Panc1 (cell line): ENCODE measurements around the gene HK1. TPM values are rescaled to one million over a fixed set of nuclear protein-coding genes. Genes with fewer than 3 reads are reported as not detected.

Experiments used
- ATAC-seq: fragments of 200-7000 bp; cut with Tn5 transposase; 2 replicates; pipeline ENCODE4 v1.9.1; 2020; ENCODE audit warnings: mild to moderate bottlenecking, moderate library complexity
- BruUV-seq: library from RNA; stranded (reverse); fragments of 400-500 nt; replicated peaks from 2 replicates; lab custom pipeline; 2021; lab: Mats Ljungman, UMichigan
- CTCF ChIA-PET: fragments of 300-600 bp; sonication (Branson Sonifier 250); formaldehyde crosslinking; loops from one replicate; lab custom pipeline; 2022; ENCODE audit warnings: antibody characterized with exemption; lab: Charles Lee
- POLR2A ChIA-PET: fragments of 300-600 bp; sonication (Branson Sonifier 250); formaldehyde crosslinking; loops from one replicate; lab custom pipeline; 2022; ENCODE audit warnings: antibody characterized with exemption; lab: Charles Lee
- DNase-seq: peaks from one replicate; pipeline ENCODE4 v3.0.0-alpha.2; 2010; ENCODE audit warnings: low read depth, low spot score
- H3K27ac ChIP-seq: 2 replicates; pipeline ENCODE4 v1.5.1; 2011; ENCODE audit warnings: mild to moderate bottlenecking, low read length, inconsistent platforms
- H3K27me3 ChIP-seq: fragments of 200-500 bp; sonication (Bioruptor generic); 2 replicates; pipeline ENCODE4 v1.6.0; 2014; ENCODE audit warnings: low read length, inconsistent platforms; ENCODE audit not compliant: control insufficient read depth, insufficient read depth
- H3K36me3 ChIP-seq: fragments of 200-500 bp; sonication (Bioruptor generic); 2 replicates; pipeline ENCODE4 v1.5.1; 2014; ENCODE audit warnings: inconsistent platforms, mild to moderate bottlenecking, low read length, moderate library complexity; ENCODE audit not compliant: control insufficient read depth, insufficient read depth
- H3K4me1 ChIP-seq: 2 replicates; pipeline ENCODE4 v1.5.1; 2011; ENCODE audit warnings: inconsistent platforms, mild to moderate bottlenecking, low read length, moderate library complexity; ENCODE audit not compliant: control insufficient read depth, insufficient read depth
- H3K4me3 ChIP-seq, 2 experiments: 2 replicates each; pipeline ENCODE4 v1.5.1; 2011 to 2012; ENCODE audit warnings: low read depth in 2 of 2, low read length in 2 of 2, mild to moderate bottlenecking in 2 of 2, inconsistent platforms in 1 of 2, moderate library complexity in 1 of 2
- H3K9me3 ChIP-seq: fragments of 200-500 bp; sonication (Bioruptor generic); 2 replicates; pipeline ENCODE4 v1.5.1; 2014; ENCODE audit warnings: low read depth, mild to moderate bottlenecking, inconsistent platforms, low read length, moderate library complexity; ENCODE audit not compliant: control insufficient read depth, insufficient read depth
- POLR2AphosphoS5 ChIP-seq: IDR thresholded peaks from 2 replicates; pipeline ENCODE4 v1.6.1; 2012; ENCODE audit warnings: mild to moderate bottlenecking, low read depth, low read length, moderate library complexity
- SIN3A ChIP-seq: IDR thresholded peaks from 2 replicates; pipeline ENCODE4 v1.6.1; 2012; ENCODE audit warnings: low read depth, mild to moderate bottlenecking, low read length, moderate library complexity, borderline replicate concordance; ENCODE audit not compliant: insufficient read depth
- TCF7L2 ChIP-seq: IDR thresholded peaks from 2 replicates; pipeline ENCODE4 v1.6.1; 2011; ENCODE audit warnings: mild to moderate bottlenecking, low read depth, low read length, inconsistent platforms
- in situ Hi-C: cut with HindIII; loops from 2 replicates; pipeline ENCODE4 v1.10.0; 2016; ENCODE audit warnings: low sequenced_read_pairs, low pct_unique_long_range_greater_than_20kb
- intact Hi-C: fragments of 100-400 bp; cut with micrococcal nuclease; formaldehyde crosslinking; loops from one replicate; pipeline ENCODE4 v1.10.0; 2022; ENCODE audit not compliant: unreplicated experiment
- total RNA-seq: library from RNA; stranded (reverse); gene quantifications from one replicate; pipeline ENCODE4 v1.2.1, GENCODE V29; 2021; ENCODE audit not compliant: unreplicated experiment
- TF ChIP-seq, protein P1 (sequence below), 2 experiments: IDR thresholded peaks; 2 replicates each; pipeline ENCODE4 v1.6.1; 2011 to 2012; ENCODE audit warnings: low read depth in 2 of 2, control low read depth in 1 of 2, low read length in 1 of 2, mild to moderate bottlenecking in 1 of 2, moderate library complexity in 1 of 2; ENCODE audit not compliant: insufficient read depth in 1 of 2
- TF ChIP-seq, protein P2 (sequence below): fragments of 450-650 bp; IDR thresholded peaks from 2 replicates; pipeline ENCODE4 v1.5.1; 2017; ENCODE audit warnings: mild to moderate bottlenecking

The HK1 gene
- total RNA-seq, 1 experiment from 2014 or later, result 74.4 TPM

DNA sequence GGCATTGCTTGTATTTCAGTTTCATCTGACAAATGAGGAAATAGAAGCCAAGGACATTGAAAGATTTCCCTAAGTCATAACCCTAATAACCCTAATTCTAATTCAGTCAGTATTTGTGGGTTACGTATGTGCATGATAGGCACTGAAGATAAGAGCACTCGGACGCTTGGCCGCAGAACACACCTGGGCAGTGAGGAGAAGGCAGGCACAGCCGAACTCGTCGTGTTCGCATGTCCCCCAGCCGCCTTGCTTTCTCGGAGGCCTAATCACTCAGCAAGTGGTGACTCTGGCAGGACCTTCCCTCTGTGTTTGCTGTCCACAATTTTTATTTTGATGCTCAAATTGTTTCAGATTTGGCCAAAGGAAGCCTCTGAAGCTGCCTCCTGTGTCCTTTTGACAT, 34.5 kb upstream of the HK1 start:
- no peak for DNase-seq
- BruUV-seq, result no TSS peak
- Histone ChIP-seq H3K4me3 (no peak overlapping the region), H3K27me3 (no peaks in the 10 kb centered on the region), H3K27ac (no peak overlapping the region), H3K9me3 (no peaks in the 10 kb centered on the region), H3K36me3 (no peaks in the 10 kb centered on the region), H3K4me1 (no peaks in the 10 kb centered on the region)
- ChIA-PET CTCF (no interaction called here), POLR2A (interaction anchor here (0.6 kb wide), 1 partner anchor 75 kb away, joined by 3 read pairs; no protein-coding TSS in a partner anchor)
- no peak for ATAC-seq
- intact Hi-C loops (no loop called here), in situ Hi-C loops (no loop called here)
- TF ChIP-seq TCF7L2 (no peak), POLR2AphosphoS5 (no peak), SIN3A (no peak)
- TF ChIP-seq, protein P1, sequence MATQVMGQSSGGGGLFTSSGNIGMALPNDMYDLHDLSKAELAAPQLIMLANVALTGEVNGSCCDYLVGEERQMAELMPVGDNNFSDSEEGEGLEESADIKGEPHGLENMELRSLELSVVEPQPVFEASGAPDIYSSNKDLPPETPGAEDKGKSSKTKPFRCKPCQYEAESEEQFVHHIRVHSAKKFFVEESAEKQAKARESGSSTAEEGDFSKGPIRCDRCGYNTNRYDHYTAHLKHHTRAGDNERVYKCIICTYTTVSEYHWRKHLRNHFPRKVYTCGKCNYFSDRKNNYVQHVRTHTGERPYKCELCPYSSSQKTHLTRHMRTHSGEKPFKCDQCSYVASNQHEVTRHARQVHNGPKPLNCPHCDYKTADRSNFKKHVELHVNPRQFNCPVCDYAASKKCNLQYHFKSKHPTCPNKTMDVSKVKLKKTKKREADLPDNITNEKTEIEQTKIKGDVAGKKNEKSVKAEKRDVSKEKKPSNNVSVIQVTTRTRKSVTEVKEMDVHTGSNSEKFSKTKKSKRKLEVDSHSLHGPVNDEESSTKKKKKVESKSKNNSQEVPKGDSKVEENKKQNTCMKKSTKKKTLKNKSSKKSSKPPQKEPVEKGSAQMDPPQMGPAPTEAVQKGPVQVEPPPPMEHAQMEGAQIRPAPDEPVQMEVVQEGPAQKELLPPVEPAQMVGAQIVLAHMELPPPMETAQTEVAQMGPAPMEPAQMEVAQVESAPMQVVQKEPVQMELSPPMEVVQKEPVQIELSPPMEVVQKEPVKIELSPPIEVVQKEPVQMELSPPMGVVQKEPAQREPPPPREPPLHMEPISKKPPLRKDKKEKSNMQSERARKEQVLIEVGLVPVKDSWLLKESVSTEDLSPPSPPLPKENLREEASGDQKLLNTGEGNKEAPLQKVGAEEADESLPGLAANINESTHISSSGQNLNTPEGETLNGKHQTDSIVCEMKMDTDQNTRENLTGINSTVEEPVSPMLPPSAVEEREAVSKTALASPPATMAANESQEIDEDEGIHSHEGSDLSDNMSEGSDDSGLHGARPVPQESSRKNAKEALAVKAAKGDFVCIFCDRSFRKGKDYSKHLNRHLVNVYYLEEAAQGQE (IDR thresholded peaks at IDR 0.05; ENCODE audit: insufficient read depth in 1 of 2, low read depth in 2 of 2, low read length in 1 of 2), result no peak
- TF ChIP-seq, protein P2, sequence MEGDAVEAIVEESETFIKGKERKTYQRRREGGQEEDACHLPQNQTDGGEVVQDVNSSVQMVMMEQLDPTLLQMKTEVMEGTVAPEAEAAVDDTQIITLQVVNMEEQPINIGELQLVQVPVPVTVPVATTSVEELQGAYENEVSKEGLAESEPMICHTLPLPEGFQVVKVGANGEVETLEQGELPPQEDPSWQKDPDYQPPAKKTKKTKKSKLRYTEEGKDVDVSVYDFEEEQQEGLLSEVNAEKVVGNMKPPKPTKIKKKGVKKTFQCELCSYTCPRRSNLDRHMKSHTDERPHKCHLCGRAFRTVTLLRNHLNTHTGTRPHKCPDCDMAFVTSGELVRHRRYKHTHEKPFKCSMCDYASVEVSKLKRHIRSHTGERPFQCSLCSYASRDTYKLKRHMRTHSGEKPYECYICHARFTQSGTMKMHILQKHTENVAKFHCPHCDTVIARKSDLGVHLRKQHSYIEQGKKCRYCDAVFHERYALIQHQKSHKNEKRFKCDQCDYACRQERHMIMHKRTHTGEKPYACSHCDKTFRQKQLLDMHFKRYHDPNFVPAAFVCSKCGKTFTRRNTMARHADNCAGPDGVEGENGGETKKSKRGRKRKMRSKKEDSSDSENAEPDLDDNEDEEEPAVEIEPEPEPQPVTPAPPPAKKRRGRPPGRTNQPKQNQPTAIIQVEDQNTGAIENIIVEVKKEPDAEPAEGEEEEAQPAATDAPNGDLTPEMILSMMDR, result no peak

DNA sequence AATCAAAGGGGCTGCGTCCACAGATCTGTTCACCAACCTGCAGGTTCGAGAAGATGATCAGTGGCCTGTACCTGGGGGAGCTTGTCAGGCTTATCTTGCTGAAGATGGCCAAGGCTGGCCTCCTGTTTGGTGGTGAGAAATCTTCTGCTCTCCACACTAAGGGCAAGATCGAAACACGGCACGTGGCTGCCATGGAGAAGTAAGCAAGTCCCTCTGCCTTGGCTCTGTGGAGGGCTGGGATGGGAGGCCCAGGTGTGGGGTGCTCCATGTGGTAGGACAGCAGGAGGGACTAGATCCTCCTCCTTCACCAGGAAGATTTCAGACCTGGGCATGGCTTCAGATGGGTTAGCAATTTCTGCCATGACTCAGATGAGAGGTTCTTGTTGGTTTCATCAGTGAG, 32.3 kb upstream of the HK1 start:
- ChIA-PET CTCF (interaction anchor here (0.6 kb wide), 1 partner anchor 312 kb away, joined by 4 read pairs; no protein-coding TSS in a partner anchor), POLR2A (no interaction called here)
- intact Hi-C loops (no loop called here), in situ Hi-C loops (no loop called here)
- Histone ChIP-seq H3K4me1 (no peaks in the 10 kb centered on the region), H3K4me3 (no peak overlapping the region), H3K27ac (no peak overlapping the region), H3K36me3 (no peaks in the 10 kb centered on the region), H3K27me3 (no peaks in the 10 kb centered on the region), H3K9me3 (no peaks in the 10 kb centered on the region)
- DNase-seq (no peak), ATAC-seq (no peak)
- BruUV-seq, result no TSS peak
- TF ChIP-seq, protein P2, result no peak
- TF ChIP-seq, protein P1 (IDR thresholded peaks at IDR 0.05; ENCODE audit: insufficient read depth in 1 of 2, low read depth in 2 of 2, low read length in 1 of 2), result no peak
- TF ChIP-seq SIN3A, result no peak
- no peak for TF ChIP-seq TCF7L2
- no peak for TF ChIP-seq POLR2AphosphoS5
